ENCODE data around the gene TSHR.
"Not testable (repeated sequence)": the region's sequence is repeated elsewhere in the genome, so short reads cannot be mapped to it uniquely, and the experiment has no call there.

Gene TSHR

DNA sequence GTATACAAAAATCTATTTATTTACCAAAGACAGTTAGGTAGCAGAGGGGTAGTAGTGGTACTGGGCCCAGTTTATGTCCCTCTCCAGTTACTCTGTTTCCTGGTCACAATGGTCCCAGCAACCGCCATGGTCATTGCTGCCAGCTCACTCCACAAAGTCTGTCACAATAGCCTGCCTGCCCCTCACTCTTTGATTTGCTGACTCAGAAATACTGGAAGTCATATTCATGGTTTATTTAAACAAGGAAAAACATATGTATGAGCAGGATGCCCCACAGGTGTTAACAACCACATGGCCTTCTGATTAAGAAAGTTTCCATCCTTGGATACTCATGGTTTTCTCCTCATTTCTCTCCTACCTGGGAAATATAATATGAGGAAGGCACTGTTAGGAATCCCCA is 49.2 kb downstream of the TSHR start:
- no peak for DNase-seq

DNA sequence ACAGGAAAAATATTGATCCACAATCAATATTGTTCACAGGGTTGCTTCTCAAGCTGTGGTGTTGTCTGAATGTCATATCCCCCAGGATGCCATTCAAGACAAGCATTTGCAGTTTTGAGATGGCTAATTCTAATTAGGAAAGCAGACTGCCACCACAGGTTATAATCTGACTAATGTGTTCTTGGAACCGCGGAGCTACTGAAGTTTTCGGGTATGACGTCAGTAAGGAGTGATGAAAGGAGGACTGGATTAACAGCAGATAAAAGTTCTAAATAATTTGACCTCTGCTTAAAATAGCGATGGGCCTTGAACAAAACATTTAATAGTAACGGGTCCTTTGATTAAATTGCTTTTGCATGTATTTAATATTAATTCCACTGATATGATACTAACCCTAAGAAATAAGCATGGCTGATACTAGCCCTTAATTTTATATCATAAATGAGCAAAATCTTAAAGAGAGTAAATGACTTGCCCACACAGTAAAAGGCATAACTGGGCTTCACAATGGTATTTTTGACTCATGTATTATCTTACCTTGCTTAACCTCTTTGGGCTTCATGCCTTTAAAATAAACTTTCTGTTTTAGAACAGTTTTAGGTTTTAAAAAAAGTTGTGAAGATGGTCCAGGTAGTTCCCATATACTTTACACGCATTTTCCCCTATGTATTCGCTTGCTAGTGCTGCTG is 50.3 kb downstream of the TSHR start:
- no peak for DNase-seq

DNA sequence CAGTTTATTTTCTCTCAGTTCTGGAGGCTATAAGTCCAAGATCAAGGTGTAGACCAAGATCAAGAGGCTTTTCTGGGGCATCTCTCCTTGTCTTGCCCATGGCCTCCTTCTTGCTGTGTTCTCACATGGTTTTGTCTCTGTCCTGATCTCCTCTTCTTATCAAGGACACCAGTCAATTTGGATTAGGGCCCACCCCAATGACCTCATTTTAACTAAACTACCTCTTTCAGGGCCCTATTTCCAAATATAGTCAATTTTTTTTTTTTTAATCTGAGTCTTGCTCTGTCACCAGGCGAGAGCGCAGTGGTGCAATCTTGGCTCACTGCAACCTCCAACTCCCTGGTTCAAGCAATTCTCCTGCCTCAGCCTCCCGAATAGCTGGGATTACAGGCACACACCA is 50.8 kb downstream of the TSHR start:
- DNase-seq = no peak

- no peak for DNase-seq
These were observed 51.7 kb downstream of the TSHR start for GRCh38 chr14:81007131-81007530.

GRCh38 chr14:81009346-81009745 is 53.9 kb downstream of the TSHR start:
- no peak for DNase-seq

DNA sequence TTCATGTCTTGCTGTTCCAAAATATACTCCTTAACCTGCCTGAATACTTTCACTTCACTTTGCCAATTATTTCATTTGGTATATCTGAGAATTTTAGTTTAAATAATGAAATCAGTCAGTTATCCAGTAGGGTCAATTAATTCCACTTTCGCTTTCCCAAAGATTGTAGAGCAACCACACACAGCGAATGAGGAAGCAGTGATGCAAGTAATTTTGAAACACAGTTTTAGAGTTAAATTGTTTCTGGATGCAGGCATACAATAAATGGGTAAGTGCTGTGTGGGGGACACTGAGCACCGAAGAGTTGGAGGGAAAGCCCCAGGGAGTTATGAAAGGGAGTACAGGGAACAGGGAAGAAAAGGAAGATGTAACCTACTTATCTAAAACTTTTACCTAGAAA is 62.8 kb downstream of the TSHR start:
- DNase-seq = no peak

GRCh38 chr14:81018684-81019083 is 63.3 kb downstream of the TSHR start:
- no peak for DNase-seq

DNA sequence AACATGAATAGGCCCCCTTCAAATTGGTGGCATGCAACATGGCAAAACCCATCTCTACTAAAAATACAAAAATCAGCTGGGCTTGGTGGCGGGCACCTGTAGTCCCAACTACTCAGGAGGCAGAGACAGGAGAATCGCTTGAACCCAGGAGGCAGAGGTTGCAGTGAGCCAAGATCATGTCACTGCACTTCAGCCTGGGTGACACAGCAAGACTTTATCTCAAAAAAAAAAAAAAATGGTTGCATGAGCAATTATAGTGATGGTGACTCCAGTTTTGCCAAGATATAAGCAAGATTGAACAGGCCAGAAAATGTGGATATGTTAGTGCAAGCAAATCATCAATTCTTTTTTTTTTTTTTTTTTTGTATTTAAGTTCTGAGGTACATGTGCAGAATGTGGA is 63.7 kb downstream of the TSHR start:
- not testable (repeated sequence) for DNase-seq

GRCh38 chr14:81023095-81023710 is 67.8 kb downstream of the TSHR start:
- no peak for DNase-seq

DNA sequence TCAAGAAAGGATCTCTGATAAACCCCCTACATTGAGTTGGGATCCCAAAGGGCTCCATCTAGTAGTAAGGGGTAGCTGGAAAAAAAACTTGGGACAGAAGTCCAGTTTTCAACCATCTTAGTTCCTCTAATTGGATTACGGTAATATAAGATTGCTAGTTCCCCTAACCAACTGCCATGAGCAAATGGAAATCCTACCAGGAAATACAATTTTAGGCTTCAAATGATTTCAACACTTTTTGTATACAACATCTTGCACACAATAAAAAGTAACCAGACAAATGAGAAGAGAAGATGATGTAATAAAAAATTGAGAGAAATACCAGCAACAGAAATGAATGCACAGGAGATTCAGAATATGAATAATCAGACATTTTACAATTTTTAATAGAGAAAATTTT is 73.0 kb downstream of the TSHR start:
- no peak for DNase-seq

- no peak for DNase-seq
These were observed 76.1 kb downstream of the TSHR start for GRCh38 chr14:81031488-81031887.

- no peak for DNase-seq
These were observed 78.3 kb downstream of the TSHR start for GRCh38 chr14:81033698-81034240.

GRCh38 chr14:81042438-81042837 is 87.0 kb downstream of the TSHR start:
- DNase-seq = no peak

GRCh38 chr14:81051547-81051946 is 96.1 kb downstream of the TSHR start:
- DNase-seq = no peak

GRCh38 chr14:81054057-81054456 is 98.6 kb downstream of the TSHR start:
- not testable (repeated sequence) for DNase-seq

DNA sequence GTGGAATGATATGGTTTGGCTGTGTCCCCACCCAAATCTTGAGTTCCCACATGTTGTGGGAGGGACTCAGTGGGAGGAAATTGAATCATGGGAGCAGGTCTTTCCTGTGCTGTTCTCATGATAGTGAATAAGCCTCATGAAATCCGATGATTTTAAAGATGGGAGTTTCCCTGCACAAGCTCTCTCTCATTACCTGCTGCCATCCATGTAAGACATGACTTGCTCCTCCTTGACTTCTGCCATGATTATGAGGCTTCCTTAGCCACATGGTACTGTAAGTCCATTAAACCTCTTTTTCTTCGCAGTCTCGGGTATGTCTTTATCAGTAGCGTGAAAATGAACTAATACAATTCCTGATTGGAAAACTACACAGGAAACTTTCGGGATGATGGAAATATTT is 100.5 kb downstream of the TSHR start:
- no peak for DNase-seq

DNA sequence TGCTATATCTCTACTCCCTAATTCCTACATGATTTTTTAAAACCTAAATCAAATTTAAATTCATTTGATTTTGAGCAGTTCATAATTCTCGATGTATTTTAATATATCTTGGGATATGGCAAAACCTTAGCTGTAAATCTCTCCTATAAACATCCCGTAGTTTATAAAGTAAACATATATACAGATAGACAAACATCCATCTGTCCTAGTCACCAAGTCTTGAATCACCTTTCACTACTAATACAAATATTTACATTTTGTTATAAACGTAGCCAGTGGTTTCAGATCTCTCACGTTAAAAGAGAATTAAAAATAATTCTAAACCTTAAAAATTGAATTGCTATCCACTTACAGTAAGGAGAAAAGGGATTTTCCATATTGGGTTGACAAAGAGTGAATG is 107.0 kb downstream of the TSHR start:
- no peak for DNase-seq

DNA sequence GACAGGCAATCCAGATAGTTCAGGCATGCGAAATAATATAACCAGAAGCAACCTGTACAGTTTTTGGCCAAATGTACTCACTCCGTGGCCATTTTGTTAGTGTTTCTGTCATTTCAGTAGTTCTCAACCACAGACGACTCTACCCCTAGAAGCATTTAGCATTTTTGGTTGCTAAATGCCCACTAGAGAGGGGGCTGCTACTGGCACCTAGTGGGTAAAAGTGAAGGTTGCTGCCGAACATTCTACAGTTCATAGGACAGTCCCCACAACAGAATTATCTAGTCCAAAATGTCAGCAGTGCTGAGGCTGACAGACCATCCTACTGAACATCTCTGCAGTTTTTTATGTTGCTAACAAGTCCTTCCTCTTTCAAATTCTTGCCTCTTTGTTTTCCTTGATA is 107.4 kb downstream of the TSHR start:
- no peak for DNase-seq

GRCh38 chr14:81066672-81067071 is 111.3 kb downstream of the TSHR start:
- no peak for DNase-seq

DNA sequence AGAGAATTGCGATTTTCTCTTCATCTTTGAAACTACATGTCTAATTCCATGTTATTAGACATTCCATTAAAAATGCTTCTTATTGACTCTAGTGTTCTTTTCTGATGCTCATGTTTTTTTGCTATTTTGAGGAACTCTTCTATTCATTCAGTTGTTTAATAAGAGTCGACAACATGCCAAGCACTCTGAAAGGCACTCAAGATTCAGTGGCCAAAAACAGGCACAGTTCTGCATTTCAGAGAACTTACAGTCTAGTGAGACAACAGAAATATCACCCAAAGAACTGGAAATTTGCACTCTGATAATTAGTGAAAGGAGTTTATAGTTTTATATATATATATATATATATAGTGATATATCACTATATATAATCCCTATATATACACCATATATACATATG is 111.7 kb downstream of the TSHR start:
- DNase-seq = no peak

GRCh38 chr14:81068176-81068782 is 112.9 kb downstream of the TSHR start:
- no peak for DNase-seq

- no peak for DNase-seq
These were observed 115.1 kb downstream of the TSHR start for GRCh38 chr14:81070511-81070910.

DNA sequence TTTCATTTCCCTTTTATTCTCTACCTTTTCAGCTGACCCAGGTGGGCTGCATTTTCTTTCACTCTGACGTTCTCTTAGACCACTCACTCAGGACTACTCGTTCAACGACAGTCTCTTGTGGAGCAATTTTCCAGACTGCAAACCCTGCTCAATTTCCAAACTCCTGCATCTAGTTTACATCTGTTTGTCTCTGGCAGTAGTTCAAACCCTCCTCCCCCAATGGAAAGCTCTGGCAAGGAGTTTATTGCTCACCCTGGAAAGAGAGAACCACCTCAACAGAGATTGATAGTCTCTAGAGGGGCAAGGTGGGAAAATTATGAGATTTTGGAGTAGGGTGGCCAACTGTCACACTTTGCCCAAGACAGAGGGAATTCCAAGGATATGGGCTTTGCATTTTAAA is 130.2 kb downstream of the TSHR start:
- DNase-seq = no peak

- no peak for DNase-seq
These were observed 131.8 kb downstream of the TSHR start for GRCh38 chr14:81087230-81087629.
